Esophagus muscularis mucosa (tissue), 4 donors: ENCODE data around the gene GPC5. TPM values are rescaled to one million over a fixed set of nuclear protein-coding genes. Genes with fewer than 3 reads are reported as not detected.

ENCODE experiments used
- DNase-seq: peaks from one replicate; pipeline ENCODE4 v3.0.0-alpha.2; 2017; ENCODE audit errors: extremely low spot score
- H3K27ac ChIP-seq, 4 donors: fragments of 200-600 bp; sonication (generic); replicated peaks in 1 of 4; 1 replicate in 3 of 4; 2 replicates in 1 of 4; pipeline ENCODE4 v1.5.1; 2016 to 2019; ENCODE audit warnings: mild to moderate bottlenecking in 1 of 4
- H3K27me3 ChIP-seq, 4 donors: fragments of 200-600 bp; sonication (generic); one replicate each; pipeline versions ENCODE4 v1.5.1 to v1.6.0; 2016 to 2019
- H3K36me3 ChIP-seq, 4 donors: fragments of 200-600 bp; sonication (generic); one replicate each; pipeline ENCODE4 v1.5.1; 2016 to 2019
- H3K4me1 ChIP-seq, 4 donors: fragments of 200-600 bp; sonication (generic); one replicate each; pipeline ENCODE4 v1.5.1; 2016 to 2019
- H3K4me3 ChIP-seq, 4 donors: fragments of 200-600 bp; sonication (generic); 1 replicate in 2 of 4; 2 replicates in 2 of 4; pipeline ENCODE4 v1.5.1; 2016 to 2019; ENCODE audit warnings: mild to moderate bottlenecking in 4 of 4, moderate library complexity in 1 of 4
- H3K9me3 ChIP-seq, 4 donors: fragments of 200-600 bp; sonication (generic); 1 replicate in 3 of 4; 2 replicates in 1 of 4; pipeline ENCODE4 v1.5.1; 2016 to 2019
- EP300 ChIP-seq: sonication (generic); formaldehyde crosslinking; IDR thresholded peaks from one replicate; pipeline ENCODE4 v1.6.1; 2017; ENCODE audit warnings: antibody characterized with exemption
- POLR2A ChIP-seq: fragments of 450-650 bp; IDR thresholded peaks from one replicate; pipeline ENCODE4 v1.6.1; 2017; ENCODE audit warnings: antibody characterized with exemption, moderate library complexity, mild to moderate bottlenecking, low read depth
- POLR2AphosphoS5 ChIP-seq, 2 donors: sonication (generic); formaldehyde crosslinking; IDR thresholded peaks; one replicate each; pipeline ENCODE4 v1.6.1; 2017; ENCODE audit warnings: antibody characterized with exemption in 2 of 2
- WGBS: methylation state at CpG from one replicate; pipeline ENCODE4 v1.1.5; 2018; 5-methylcytosine and 5-hydroxymethylcytosine counted together
- intact Hi-C: fragments of 100-400 bp; cut with DNase I; formaldehyde crosslinking; loops from one replicate; pipeline ENCODE4 v1.15.1; 2023
- total RNA-seq, 4 donors: library from RNA; depleted of rRNA; stranded (reverse); fragments of >200 nt; gene quantifications; one replicate each; pipeline versions ENCODE4 v1.1.0 to v1.2.1, GENCODE V29; 2016
- TF ChIP-seq, protein P1 (sequence below), 3 experiments: fragments of 200-600 bp in 2 of 3; fragments of 450-650 bp in 1 of 3; sonication (generic) in 2 of 3; IDR thresholded peaks; one replicate each; pipeline ENCODE4 v1.5.1; 2017 to 2019; ENCODE audit warnings: antibody characterized with exemption in 3 of 3, mild to moderate bottlenecking in 2 of 3, moderate library complexity in 1 of 3

The GPC5 gene
- total RNA-seq, 4 donors from 2014 or later: 0.13 to 0.42 (median 0.33) TPM; not detected in 1

DNA sequence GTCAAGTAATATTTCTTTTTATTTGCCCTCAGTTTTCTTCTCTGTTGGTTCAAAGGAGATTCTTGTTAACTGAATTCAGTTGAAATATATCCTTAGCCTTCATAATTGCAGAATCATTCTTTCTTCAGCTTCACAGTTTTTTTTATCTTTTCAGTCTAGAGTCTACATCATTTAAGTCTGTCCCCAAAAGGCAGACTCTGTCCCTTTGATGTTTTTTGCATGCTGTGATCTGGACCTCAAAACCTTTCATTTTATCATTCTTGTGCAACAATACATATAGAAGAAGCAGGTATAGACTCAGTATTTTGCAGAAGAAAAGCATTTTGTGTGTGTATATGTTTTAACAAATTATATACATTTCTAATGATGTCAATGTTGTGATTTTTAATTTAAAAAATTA lies 1093.4 kb downstream of the GPC5 start:
- Histone ChIP-seq H3K27ac (no peak overlapping the region), H3K36me3 (no peaks in the 10 kb centered on the region), H3K4me1 (no peaks in the 10 kb centered on the region), H3K4me3 (no peak overlapping the region), H3K27me3 (no peaks in the 10 kb centered on the region), H3K9me3 (no peaks in the 10 kb centered on the region)
- intact Hi-C loops: no loop called here
- TF ChIP-seq POLR2A (no peak), POLR2AphosphoS5 (IDR thresholded peaks at IDR 0.05) (no peak), EP300 (no peak)
- TF ChIP-seq, protein P1, sequence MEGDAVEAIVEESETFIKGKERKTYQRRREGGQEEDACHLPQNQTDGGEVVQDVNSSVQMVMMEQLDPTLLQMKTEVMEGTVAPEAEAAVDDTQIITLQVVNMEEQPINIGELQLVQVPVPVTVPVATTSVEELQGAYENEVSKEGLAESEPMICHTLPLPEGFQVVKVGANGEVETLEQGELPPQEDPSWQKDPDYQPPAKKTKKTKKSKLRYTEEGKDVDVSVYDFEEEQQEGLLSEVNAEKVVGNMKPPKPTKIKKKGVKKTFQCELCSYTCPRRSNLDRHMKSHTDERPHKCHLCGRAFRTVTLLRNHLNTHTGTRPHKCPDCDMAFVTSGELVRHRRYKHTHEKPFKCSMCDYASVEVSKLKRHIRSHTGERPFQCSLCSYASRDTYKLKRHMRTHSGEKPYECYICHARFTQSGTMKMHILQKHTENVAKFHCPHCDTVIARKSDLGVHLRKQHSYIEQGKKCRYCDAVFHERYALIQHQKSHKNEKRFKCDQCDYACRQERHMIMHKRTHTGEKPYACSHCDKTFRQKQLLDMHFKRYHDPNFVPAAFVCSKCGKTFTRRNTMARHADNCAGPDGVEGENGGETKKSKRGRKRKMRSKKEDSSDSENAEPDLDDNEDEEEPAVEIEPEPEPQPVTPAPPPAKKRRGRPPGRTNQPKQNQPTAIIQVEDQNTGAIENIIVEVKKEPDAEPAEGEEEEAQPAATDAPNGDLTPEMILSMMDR (IDR thresholded peaks at IDR 0.05): no peak
- DNase-seq: no peak

DNA sequence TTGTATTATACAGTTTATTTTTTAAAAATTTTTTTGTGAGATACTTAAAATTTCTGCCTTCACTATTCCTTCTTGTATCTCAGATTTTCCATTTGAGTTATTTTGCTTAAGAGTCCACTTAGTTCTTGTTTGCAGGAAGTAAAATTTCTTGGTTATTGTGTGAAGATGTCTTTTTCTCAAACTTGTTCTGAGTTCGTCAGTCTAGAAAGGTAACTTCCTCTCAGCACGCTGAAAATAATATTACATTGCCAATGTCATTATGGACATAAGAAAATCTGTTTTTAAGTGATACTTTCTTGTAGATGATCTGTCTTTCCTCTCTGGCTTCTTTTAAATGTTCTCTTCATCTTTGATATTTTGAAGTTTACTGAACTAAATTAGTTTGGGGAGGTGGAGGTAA lies 1096.5 kb downstream of the GPC5 start:
- WGBS: 85% methylated on average over 2 of the region's 2 CpGs
- Histone ChIP-seq H3K9me3 (no peaks in the 10 kb centered on the region), H3K27ac (no peak overlapping the region), H3K4me1 (no peaks in the 10 kb centered on the region), H3K4me3 (no peak overlapping the region), H3K36me3 (no peaks in the 10 kb centered on the region), H3K27me3 (no peaks in the 10 kb centered on the region)
- no peak for TF ChIP-seq POLR2AphosphoS5 (IDR thresholded peaks at IDR 0.05)
- TF ChIP-seq EP300: no peak
- TF ChIP-seq POLR2A: no peak
- TF ChIP-seq, protein P1 (IDR thresholded peaks at IDR 0.05): no peak
- no peak for DNase-seq
- intact Hi-C loops: no loop called here

DNA sequence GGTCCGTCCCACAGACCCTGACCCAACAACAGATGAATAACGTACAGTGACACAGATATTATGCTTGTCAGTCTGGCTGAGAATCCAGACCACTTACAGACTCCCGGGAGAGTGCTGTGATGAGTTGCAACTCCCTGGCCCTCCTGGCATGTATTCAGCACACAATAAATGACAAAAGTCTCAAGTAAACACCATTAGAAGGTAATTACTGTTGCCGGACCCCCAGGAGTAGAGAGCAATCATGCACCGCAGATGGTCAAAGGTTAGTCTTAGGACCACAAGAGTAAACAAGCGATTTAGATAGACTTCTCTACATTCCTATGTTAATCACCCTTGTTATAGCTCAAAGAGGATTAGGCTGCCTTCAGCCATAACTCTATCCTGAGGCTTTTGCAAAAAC lies 1101.8 kb downstream of the GPC5 start:
- TF ChIP-seq, protein P1 (IDR thresholded peaks at IDR 0.05): no peak
- no peak for TF ChIP-seq POLR2A
- no peak for TF ChIP-seq POLR2AphosphoS5 (IDR thresholded peaks at IDR 0.05)
- TF ChIP-seq EP300: no peak
- no peak overlapping the region for H3K27ac ChIP-seq
- H3K4me3 ChIP-seq: no peak overlapping the region
- WGBS: 29% methylated on average over 4 of the region's 6 CpGs
- DNase-seq: no peak
- H3K27me3 ChIP-seq: no peaks in the 10 kb centered on the region
- no peaks in the 10 kb centered on the region for H3K36me3 ChIP-seq
- intact Hi-C loops: no loop called here
- no peaks in the 10 kb centered on the region for H3K4me1 ChIP-seq
- H3K9me3 ChIP-seq: no peaks in the 10 kb centered on the region

DNA sequence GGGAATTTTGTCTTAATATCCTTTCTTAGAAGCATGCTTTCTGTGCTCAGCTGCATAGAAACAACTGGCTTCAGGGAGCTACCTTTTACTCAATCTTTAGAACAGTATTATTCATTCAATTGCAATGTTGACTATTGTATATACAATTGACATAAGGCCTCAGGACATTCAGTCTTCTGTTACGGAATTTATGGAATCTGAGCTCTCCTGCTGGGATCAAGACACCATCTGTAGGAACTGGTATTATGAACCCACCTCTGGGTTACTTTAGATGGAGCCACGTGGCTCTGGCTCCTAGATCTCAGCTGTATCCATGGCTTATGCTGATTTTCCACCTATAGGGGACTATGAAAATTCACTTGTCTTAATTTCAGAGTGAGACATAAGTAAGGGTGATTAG lies 1112.0 kb downstream of the GPC5 start:
- no peaks in the 10 kb centered on the region for H3K4me1 ChIP-seq
- DNase-seq: no peak
- no peak for TF ChIP-seq POLR2A
- no peak for TF ChIP-seq POLR2AphosphoS5 (IDR thresholded peaks at IDR 0.05)
- no peak for TF ChIP-seq EP300
- TF ChIP-seq, protein P1 (IDR thresholded peaks at IDR 0.05): no peak
- H3K27me3 ChIP-seq: no peaks in the 10 kb centered on the region
- no peak overlapping the region for H3K27ac ChIP-seq
- no peak overlapping the region for H3K4me3 ChIP-seq
- no peaks in the 10 kb centered on the region for H3K36me3 ChIP-seq
- WGBS: 39% methylated on average over 2 of the region's 2 CpGs
- H3K9me3 ChIP-seq: no peaks in the 10 kb centered on the region
- intact Hi-C loops: no loop called here

DNA sequence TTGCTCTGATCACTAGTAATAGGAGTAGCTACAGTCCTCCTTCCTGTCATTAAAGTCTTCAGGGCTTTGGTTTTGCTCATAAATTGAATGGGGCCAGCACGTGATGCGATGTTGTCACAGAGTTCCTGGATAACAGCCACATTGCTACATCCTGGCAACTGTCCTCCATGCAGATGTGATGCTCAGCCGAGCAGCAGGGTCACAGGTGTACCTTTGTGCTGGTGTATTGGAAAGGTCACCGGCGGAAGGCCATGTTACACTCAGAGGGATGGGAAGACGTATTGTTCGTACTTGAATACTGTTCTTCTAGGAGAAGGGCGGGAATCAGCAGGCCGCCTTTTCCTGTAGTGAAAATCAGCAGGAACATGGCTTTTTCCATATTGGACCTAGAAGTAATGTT lies 1114.4 kb downstream of the GPC5 start:
- Histone ChIP-seq H3K36me3 (no peaks in the 10 kb centered on the region), H3K4me1 (no peaks in the 10 kb centered on the region), H3K9me3 (peaks cover 0 to 6% (median 2%) of the 10 kb centered on the region in 4 donors), H3K4me3 (no peak overlapping the region), H3K27ac (no peak overlapping the region), H3K27me3 (no peaks in the 10 kb centered on the region)
- TF ChIP-seq POLR2AphosphoS5 (IDR thresholded peaks at IDR 0.05) (no peak), EP300 (no peak), POLR2A (no peak)
- TF ChIP-seq, protein P1 (IDR thresholded peaks at IDR 0.05): no peak
- DNase-seq: no peak
- intact Hi-C loops: no loop called here
- 86% methylated on average over 9 of the region's 9 CpGs for WGBS
